Measurements from ENCODE around the gene NFAT5. TPM values are rescaled to one million over a fixed set of nuclear protein-coding genes. Genes with fewer than 3 reads are reported as not detected.
A peak's percentile ranks its signal among the peaks of the same experiment; 100 is the strongest.
"Not testable (repeated sequence)": the region's sequence is repeated elsewhere in the genome, so short reads cannot be mapped to it uniquely, and the experiment has no call there.

Gene NFAT5
- total RNA-seq, 2 experiments from 2014 or later, result 6.7 to 29.7 TPM

DNA sequence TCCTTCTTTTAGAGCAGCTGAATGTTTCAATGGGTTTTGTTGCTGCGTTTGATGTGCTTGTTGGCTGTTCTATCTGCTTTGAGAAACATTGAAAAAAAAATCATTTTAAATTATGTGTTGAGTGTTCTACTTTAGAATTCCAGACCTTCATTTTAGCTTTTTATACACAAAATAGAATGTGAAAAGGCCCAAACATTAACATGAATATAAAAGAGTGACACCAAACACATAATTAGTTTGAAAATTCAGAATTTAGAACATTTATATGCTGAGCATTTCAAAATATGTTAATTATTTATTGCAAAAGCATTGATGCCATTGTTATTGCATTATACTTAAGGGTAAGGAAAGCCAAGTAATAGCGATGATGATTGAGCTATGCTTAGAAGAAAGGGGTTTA is 2.9 kb downstream of the NFAT5 start:
- intact Hi-C loops (cut with micrococcal nuclease; ENCODE audit: unreplicated experiment), result loop anchor here (10.0 kb wide), 2 partner anchors 144 to 956 kb away; partner anchors contain the start of genes COG4, CYB5B and SF3B3
- POLR2A ChIA-PET, result interaction anchor here (0.5 to 2.1 kb wide), 9 partner anchors 9 to 549 kb away, joined by 3 to 7 read pairs (median 4); partner anchors contain the start of gene CYB5B
- no TSS peak for BruUV-seq (replicated peaks)

GRCh38 chr16:69578771-69579170 is 13.0 kb downstream of the NFAT5 start:
- H4K20me1 ChIP-seq (ENCODE audit: insufficient read depth, low read length), result not testable (repeated sequence)

More for the DNA sequence above, 2.9 kb downstream of the NFAT5 start:
- CTCF ChIA-PET (ENCODE audit: unreplicated experiment), result interaction anchor here (1.0 kb wide), 1 partner anchor 9 kb away, joined by 4 read pairs; no protein-coding TSS in a partner anchor
- H3K4me3 ChIP-seq (ENCODE audit: low read depth, low read length, poor library complexity, severe bottlenecking), result peak overlapping the region; percentile 98
- H3K9me3 ChIP-seq (ENCODE audit: low read length), result no peaks in the 10 kb centered on the region
- peak overlapping the region; percentile 42 for H3K27ac ChIP-seq (ENCODE audit: low read depth, low read length, poor library complexity, severe bottlenecking)
- DNase-seq (ENCODE audit: low spot score), result peak; percentile 18
- peaks cover 81% of the 10 kb centered on the region for H3K79me2 ChIP-seq (ENCODE audit: insufficient read depth, low read depth, low read length)
- H3K36me3 ChIP-seq (ENCODE audit: insufficient read depth, low read length), result peaks cover 8% of the 10 kb centered on the region
- H2AFZ ChIP-seq (ENCODE audit: low read length), result peak overlapping the region; percentile 59; the same call in 1 of the 2 replicates
- no peaks in the 10 kb centered on the region for H3K9me2 ChIP-seq (ENCODE audit: insufficient read depth, low read length)
- peak overlapping the region; percentile 90 for H3K4me2 ChIP-seq (ENCODE audit: low read length)
- H3K4me1 ChIP-seq (ENCODE audit: insufficient read depth, low read length, poor library complexity, severe bottlenecking), result peaks cover 39% of the 10 kb centered on the region
- H4K20me1 ChIP-seq (ENCODE audit: insufficient read depth, low read length), result no peaks in the 10 kb centered on the region
- no peak for TF ChIP-seq CTCF (conservative IDR thresholded peaks at IDR 0.05; ENCODE audit: low read length)
- TF ChIP-seq EZH2phosphoT487 (IDR thresholded peaks at IDR 0.05; ENCODE audit: borderline replicate concordance, low read depth, low read length), result no peak

DNA sequence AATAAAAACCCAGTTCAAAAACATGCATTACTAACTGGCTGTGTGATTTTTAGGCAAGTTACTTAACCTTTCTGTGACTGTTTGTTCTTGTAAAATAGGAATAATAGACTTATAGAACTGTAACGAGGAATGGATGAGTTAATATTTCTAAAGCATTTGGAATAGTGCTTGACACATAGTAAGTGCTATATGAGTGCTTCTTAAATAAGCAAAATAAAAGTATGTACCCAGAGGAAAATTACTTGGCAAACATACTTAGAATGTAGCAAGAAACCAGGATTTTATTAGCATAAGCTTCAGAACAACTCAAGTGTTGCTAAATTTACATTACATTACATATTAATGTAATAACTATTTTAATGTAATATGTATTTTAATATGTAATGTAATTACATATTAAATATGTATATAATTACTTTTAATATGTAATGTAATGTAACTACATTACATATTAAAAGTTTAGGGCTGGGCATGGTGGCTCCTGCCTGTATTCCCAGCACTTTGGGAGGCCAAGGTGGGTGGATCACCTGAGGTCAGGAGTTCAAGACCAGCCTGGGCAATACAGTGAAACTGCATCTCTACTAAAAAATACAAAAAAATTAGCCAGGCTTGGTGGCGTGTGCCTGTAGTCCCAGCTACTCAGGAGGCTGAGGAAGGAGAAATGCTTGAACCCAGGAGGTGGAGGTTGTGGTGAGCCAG is 14.2 kb downstream of the NFAT5 start:
- BruUV-seq (replicated peaks), result no TSS peak
- Histone ChIP-seq H4K20me1 (ENCODE audit: insufficient read depth, low read length) (no peaks in the 10 kb centered on the region), H3K4me2 (ENCODE audit: low read length) (no peak overlapping the region), H3K79me2 (ENCODE audit: insufficient read depth, low read depth, low read length) (peaks cover 38% of the 10 kb centered on the region), H3K4me3 (ENCODE audit: low read depth, low read length, poor library complexity, severe bottlenecking) (no peak overlapping the region), H3K9me3 (ENCODE audit: low read length) (peaks cover 5% of the 10 kb centered on the region; the same call in 1 of the 2 replicates), H3K9me2 (ENCODE audit: insufficient read depth, low read length) (no peaks in the 10 kb centered on the region), H2AFZ (ENCODE audit: low read length) (no peak overlapping the region), H3K4me1 (ENCODE audit: insufficient read depth, low read length, poor library complexity, severe bottlenecking) (peaks cover 16% of the 10 kb centered on the region), H3K36me3 (ENCODE audit: insufficient read depth, low read length) (peaks cover 9% of the 10 kb centered on the region), H3K27ac (ENCODE audit: low read depth, low read length, poor library complexity, severe bottlenecking) (no peak overlapping the region)
- no peak for TF ChIP-seq EZH2phosphoT487 (IDR thresholded peaks at IDR 0.05; ENCODE audit: borderline replicate concordance, low read depth, low read length)
- no peak for TF ChIP-seq CTCF (conservative IDR thresholded peaks at IDR 0.05; ENCODE audit: low read length)
- DNase-seq (ENCODE audit: low spot score), result no peak
- CTCF ChIA-PET (ENCODE audit: unreplicated experiment), result no interaction called here
- POLR2A ChIA-PET, result no interaction called here
- intact Hi-C loops (cut with micrococcal nuclease; ENCODE audit: unreplicated experiment), result no loop called here

More at GRCh38 chr16:69578771-69579170, 13.0 kb downstream of the NFAT5 start:
- CTCF ChIA-PET (ENCODE audit: unreplicated experiment); BruUV-seq (replicated peaks); H3K4me1 ChIP-seq (ENCODE audit: insufficient read depth, low read length, poor library complexity, severe bottlenecking); intact Hi-C loops (cut with micrococcal nuclease; ENCODE audit: unreplicated experiment); H3K27ac ChIP-seq (ENCODE audit: low read depth, low read length, poor library complexity, severe bottlenecking); H3K4me3 ChIP-seq (ENCODE audit: low read depth, low read length, poor library complexity, severe bottlenecking); DNase-seq (ENCODE audit: low spot score); H3K9me3 ChIP-seq (ENCODE audit: low read length); H3K4me2 ChIP-seq (ENCODE audit: low read length); H2AFZ ChIP-seq (ENCODE audit: low read length); H3K9me2 ChIP-seq (ENCODE audit: insufficient read depth, low read length): not testable (repeated sequence)
- H3K79me2 ChIP-seq (ENCODE audit: insufficient read depth, low read depth, low read length), result peaks cover 44% of the 10 kb centered on the region
- POLR2A ChIA-PET, result interaction anchor here (0.7 to 0.9 kb wide), 5 partner anchors 9 to 1526 kb away, joined by 3 to 6 read pairs (median 4); no protein-coding TSS in a partner anchor
- peaks cover 12% of the 10 kb centered on the region for H3K36me3 ChIP-seq (ENCODE audit: insufficient read depth, low read length)
